H1 (cell line): ENCODE data around the gene FGD5. TPM values are rescaled to one million over a fixed set of nuclear protein-coding genes. Genes with fewer than 3 reads are reported as not detected.

ENCODE experiments used
- ASH2L ChIP-seq: fragments of 200-600, 300-600 bp; sonication (generic); IDR thresholded peaks from one replicate; pipeline ENCODE4 v1.7.1; 2017; ENCODE audit warnings: low read length
- ATF2 ChIP-seq: IDR thresholded peaks from 2 replicates; pipeline ENCODE4 v1.6.1; 2012; ENCODE audit warnings: low read length, inconsistent platforms
- CHD7 ChIP-seq: fragments of 300-600 bp; sonication (generic); IDR thresholded peaks from 2 replicates; pipeline ENCODE4 v1.7.1; 2012; ENCODE audit warnings: low read length, moderate library complexity, mild to moderate bottlenecking, inconsistent platforms; ENCODE audit not compliant: insufficient replicate concordance
- CTBP2 ChIP-seq: IDR thresholded peaks from 2 replicates; pipeline ENCODE4 v1.7.0; 2011; ENCODE audit warnings: borderline replicate concordance, mild to moderate bottlenecking, moderate library complexity, mixed read lengths, low read length; ENCODE audit not compliant: insufficient read depth, insufficient read length
- HDAC6 ChIP-seq: IDR thresholded peaks from one replicate; pipeline ENCODE4 v1.7.1; 2012; ENCODE audit warnings: low read depth, mild to moderate bottlenecking, inconsistent platforms, low read length, moderate library complexity
- KDM4A ChIP-seq: IDR thresholded peaks from one replicate; pipeline ENCODE4 v1.7.1; 2012; ENCODE audit warnings: low read depth, mild to moderate bottlenecking, moderate library complexity, low read length, inconsistent platforms; ENCODE audit not compliant: severe bottlenecking
- SIRT6 ChIP-seq: IDR thresholded peaks from one replicate; pipeline ENCODE4 v1.7.1; 2012; ENCODE audit warnings: low read length, inconsistent platforms
- SIX5 ChIP-seq: IDR thresholded peaks from 2 replicates; pipeline ENCODE4 v1.6.1; 2011; ENCODE audit warnings: mild to moderate bottlenecking, low read depth, low read length
- SRF ChIP-seq: IDR thresholded peaks from 2 replicates; pipeline ENCODE4 v1.6.1; 2011; ENCODE audit warnings: mild to moderate bottlenecking, low read depth, low read length, moderate library complexity
- TBP ChIP-seq: IDR thresholded peaks from 2 replicates; pipeline ENCODE4 v1.6.1; 2011; ENCODE audit warnings: low read depth, low read length, improper control_type of control experiment
- polyA plus RNA-seq, 7 experiments: library from polyadenylated mRNA; depleted of rRNA in 3 of 7; stranded (reverse) in 5 of 7; unstranded in 2 of 7; fragments of >200 nt in 5 of 7; fragments of 200-250 nt in 2 of 7; gene quantifications; 1 replicate in 5 of 7; 2 replicates in 1 of 7; 4 replicates in 1 of 7; pipeline versions ENCODE4 v1.2.1 to v1.2.3, GENCODE V29; 2011 to 2013; ENCODE audit warnings: missing spikeins in 2 of 7, mixed read lengths in 2 of 7
- total RNA-seq: library from RNA; stranded (reverse); fragmentation: NEBNext Ultra II Directional; extraction: Animal tissue kit (Norgen Biotek cat#: 25700); gene quantifications from 2 replicates; pipeline ENCODE4 v1.2.1, GENCODE V29; 2021

FGD5 gene
- total and polyA plus RNA-seq, 2 of the 8 experiments (the other 6 are each of a cell fraction or from before 2014, with no cell fraction given), result 4.7 to 14.3 TPM

GRCh38 chr3:14921034-14921616 is 102.4 kb downstream of the FGD5 start (continued):
- TF ChIP-seq CHD7 (no peak), TBP (no peak), SIRT6 (no peak), ASH2L (no peak), ATF2 (no peak), SIX5 (no peak), KDM4A (no peak), HDAC6 (no peak), CTBP2 (no peak), SRF (no peak)
